CD1c-positive myeloid dendritic cell (primary cell): Measurements from ENCODE around the gene GOLGA8J.
"Not testable (repeated sequence)": the region's sequence is repeated elsewhere in the genome, so short reads cannot be mapped to it uniquely, and the experiment has no call there.

Source experiments
- DNase-seq: peaks from one replicate; pipeline ENCODE4 v3.0.0-alpha.2; 2016; ENCODE audit errors: extremely low spot score

Gene GOLGA8J

GRCh38 chr15:30080816-30081215 lies 1.9 kb upstream of the GOLGA8J start:
- DNase-seq, result not testable (repeated sequence)

- not testable (repeated sequence) for DNase-seq
Observed at GRCh38 chr15:30097827-30098226, 15.1 kb downstream of the GOLGA8J start.

GRCh38 chr15:30102890-30103289 lies 20.1 kb downstream of the GOLGA8J start:
- DNase-seq, result not testable (repeated sequence)

GRCh38 chr15:30103941-30104507 lies 21.3 kb downstream of the GOLGA8J start:
- DNase-seq, result not testable (repeated sequence)

GRCh38 chr15:30110591-30110990 lies 27.8 kb downstream of the GOLGA8J start:
- DNase-seq, result not testable (repeated sequence)

GRCh38 chr15:30130066-30130465 lies 47.3 kb downstream of the GOLGA8J start:
- peak; percentile 2 for DNase-seq

- DNase-seq, result not testable (repeated sequence)
Observed at GRCh38 chr15:30134751-30135150, 52.0 kb downstream of the GOLGA8J start, which contains the start of gene GOLGA8T. GOLGA8T (plus strand) TSS chr15:30135051; CDS start chr15:30135149, 98 bp downstream.
